ENCODE data around the gene SLC43A2.
"Not testable (repeated sequence)": the region's sequence is repeated elsewhere in the genome, so short reads cannot be mapped to it uniquely, and the experiment has no call there.

GRCh38 chr17:1572646-1573045, 56.0 kb downstream of the SLC43A2 start:
- not testable (repeated sequence) for TF ChIP-seq CTCF, POLR2A (IDR thresholded peaks at IDR 0.05)
